Hematopoietic multipotent progenitor cell treated with erythropoietin and hydrocortisone succinate and interleukin-3 and kit ligand, for 6 days (in vitro differentiated cells): ENCODE data around the gene KLHDC3.
"Not testable (repeated sequence)": the region's sequence is repeated elsewhere in the genome, so short reads cannot be mapped to it uniquely, and the experiment has no call there.

Experiments used
- DNase-seq: peaks from one replicate; pipeline ENCODE4 v3.0.0-alpha.2; 2015

KLHDC3 gene

DNA sequence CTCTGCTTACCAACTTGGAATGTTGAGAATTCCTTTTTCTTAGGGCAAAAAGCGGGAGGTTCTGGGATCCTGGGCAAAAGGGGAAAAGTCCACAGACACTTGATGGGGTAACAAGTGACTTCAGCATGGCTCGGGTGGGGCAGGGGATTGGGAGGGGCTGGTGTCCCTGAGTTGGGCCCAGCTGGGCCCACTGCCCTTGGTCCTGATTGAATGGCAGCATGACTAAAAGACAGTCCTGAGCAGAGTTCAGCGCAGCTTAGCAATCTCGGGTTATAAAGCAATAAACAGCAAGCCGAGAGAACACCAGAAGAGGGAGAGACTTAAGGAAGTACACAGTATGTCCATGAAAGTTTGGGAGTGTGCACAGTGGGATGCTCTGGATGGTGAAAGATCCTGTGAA lies 24.1 kb upstream of the KLHDC3 start:
- no peak for DNase-seq

DNA sequence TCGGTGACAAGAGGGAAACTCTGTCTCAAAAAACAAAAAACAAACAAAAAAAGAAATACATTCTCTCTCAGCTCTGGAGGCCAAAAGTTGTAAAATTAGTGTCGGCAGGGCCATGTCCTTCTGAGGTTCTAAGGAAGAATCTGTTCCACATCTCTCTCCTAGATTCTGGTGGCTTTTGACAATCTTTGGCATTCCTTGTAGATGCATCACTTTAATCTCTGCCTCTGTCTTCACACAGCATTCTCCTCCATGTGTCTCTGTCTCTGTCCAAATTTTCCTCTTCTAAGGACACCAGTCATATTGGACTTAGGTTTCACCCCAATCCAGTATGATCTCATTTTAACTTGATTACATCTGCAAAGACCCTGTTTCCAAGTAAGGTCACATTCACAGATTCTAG lies 20.6 kb upstream of the KLHDC3 start:
- no peak for DNase-seq

DNA sequence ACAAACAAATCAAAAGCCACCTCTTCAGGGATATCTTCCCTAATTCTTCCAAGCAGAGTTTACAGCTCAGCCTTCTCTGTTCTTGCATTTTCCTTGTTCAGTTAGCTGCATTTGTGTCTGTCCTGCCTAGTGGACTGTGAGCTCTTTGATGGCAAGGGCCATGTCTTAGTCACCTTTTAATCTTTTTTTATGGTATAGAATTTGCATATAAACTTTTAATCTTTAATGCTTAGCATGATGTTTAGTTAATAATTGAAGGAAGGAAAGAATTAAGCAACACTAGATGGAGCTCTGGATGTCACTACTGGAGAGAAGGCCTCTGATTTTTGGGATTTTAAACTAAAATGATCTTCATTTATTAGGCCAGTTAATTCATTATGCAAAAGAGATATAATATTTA lies 17.5 kb upstream of the KLHDC3 start:
- DNase-seq: no peak

DNA sequence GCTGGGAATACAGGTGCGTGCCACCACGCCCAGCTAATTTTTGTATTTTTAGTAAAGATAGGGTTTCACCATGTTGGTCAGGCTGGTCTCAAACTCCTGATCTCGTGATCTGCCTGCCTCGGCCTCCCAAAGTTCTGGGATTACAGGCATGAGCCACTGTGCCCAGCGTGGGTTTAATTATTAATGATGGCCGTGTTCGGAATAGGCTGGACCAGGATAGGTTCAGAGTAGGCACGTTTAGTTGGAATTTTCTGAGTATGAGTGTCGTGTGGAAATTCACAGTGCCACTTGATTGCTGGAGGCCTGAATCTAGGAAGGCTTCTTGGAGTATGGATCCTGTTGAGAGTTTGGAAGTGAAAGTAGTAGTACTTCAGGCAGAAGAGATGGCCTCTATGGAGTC lies 15.8 kb upstream of the KLHDC3 start:
- DNase-seq: not testable (repeated sequence)

DNA sequence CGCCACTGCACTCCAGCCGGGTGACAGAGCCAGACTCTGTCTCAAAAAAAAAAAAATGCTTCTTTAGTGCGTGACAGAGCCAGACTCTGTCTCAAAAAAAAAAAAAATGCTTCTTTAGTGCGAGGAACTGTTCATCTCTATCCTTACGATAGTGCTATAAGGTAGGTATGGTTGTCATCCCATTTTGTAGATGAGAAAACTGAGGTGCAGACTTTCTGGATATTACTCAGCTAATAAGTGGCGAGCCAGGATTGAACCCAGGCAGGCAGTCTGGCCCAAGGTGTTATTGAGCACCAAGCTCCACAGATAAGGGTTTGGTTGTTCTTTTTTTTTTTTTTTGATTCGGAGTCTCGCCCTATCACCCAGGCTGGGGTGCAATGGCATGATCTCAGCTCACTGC lies 12.2 kb upstream of the KLHDC3 start:
- DNase-seq: no peak

DNA sequence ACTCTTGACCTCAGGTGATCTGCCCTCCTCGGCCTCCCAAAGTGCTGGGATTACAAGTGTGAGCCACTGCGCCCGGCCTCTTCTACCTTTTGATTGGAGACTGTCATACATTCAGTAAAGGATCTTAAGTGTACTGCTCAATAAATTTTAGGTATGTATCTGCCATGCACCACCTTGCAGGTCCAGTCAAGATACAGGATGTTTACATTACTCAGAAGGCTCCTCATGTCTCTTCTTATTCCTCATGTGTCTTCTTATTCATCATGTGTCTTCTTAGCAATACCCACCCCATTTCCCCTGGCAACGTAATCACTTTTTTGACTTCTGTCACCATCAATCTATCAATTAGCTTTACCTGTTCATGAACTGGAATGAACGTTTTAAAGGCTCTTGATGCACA lies 8.2 kb upstream of the KLHDC3 start:
- DNase-seq: no peak

DNA sequence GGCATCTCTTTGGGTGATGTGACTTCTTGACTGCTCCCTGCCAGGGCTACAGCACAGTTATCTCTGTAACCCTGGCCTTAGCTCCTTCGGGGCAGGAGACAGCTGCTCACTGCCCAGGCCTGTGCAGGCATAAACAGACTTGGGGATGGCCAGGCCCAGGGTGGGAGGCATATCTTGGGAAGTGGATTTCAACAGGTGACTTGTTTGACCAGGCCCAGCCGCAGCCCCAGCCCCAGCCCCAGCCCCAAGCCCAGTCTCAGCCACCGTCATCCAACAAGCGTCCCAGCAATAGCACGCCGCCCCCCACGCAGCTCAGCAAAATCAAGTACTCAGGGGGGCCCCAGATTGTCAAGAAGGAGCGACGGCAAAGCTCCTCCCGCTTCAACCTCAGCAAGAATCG lies 7.8 kb upstream of the KLHDC3 start:
- no peak for DNase-seq

DNA sequence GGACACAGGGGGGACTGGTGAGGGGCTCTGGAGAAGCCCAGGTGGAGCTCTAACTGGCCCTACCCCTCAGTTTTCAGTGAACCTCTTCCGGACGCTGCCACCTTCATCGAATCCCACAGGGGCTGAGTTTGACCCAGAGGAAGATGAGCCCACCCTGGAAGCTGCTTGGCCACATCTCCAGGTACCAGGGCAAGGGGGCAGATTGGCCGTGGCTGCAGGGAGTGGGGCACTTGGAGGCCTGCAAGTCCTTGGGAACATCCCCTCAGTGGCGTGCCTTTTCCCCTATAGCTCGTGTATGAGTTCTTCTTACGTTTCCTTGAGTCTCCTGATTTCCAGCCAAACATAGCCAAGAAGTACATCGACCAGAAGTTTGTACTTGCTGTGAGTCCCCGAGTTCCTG lies 6.9 kb upstream of the KLHDC3 start:
- no peak for DNase-seq

DNA sequence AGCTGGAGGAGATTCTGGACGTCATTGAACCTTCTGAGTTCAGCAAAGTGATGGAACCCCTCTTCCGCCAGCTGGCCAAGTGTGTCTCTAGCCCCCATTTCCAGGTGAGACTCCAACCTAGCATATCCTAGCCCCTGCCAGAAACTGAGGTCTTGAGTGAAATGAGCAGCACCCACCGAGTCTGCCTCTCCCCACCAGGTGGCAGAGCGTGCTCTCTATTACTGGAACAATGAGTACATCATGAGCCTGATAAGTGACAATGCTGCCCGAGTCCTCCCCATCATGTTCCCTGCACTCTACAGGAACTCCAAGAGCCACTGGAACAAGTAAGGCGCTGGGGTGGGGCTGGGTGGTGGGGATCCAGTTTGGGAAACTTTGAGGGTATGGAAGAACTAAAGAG lies 4.9 kb upstream of the KLHDC3 start:
- peak; percentile 79 for DNase-seq

DNA sequence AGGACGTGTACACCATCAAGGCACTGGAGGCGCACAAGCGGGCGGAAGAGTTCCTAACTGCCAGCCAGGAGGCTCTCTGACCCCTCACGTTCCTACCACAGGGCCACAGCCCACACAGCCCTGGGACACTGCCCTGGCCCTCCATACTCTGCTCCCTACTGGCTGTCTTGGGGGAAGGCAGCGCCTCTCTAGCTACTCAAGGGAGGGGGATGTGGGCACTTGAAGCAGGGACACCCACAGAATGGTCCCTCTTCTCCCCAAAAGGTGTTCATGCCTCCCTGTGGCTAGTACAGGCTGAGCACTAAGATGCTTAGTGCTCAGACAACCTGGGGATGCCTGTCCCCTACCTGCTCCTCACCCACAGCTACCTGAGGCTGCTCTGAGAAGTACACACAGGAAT lies 2.8 kb upstream of the KLHDC3 start:
- DNase-seq: no peak

DNA sequence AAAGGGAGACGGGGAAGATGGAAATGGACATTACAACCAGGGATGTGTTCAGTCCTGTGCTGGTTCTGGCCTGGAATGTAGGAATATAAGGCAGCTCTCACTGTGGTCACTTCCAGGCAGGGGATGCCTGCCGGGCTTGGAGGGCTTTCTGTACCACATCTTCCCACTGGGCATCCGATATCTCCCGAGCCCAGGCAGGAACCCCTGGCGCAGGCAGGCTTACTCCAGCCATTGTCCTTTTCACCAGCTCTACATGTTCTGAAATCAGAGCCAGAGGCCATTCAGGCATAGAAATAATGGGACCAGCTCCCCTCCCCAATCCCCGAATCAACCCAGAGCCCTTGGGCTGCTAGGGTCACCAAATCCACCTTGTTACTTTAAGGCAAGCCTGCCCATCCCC lies 1.7 kb upstream of the KLHDC3 start:
- no peak for DNase-seq

DNA sequence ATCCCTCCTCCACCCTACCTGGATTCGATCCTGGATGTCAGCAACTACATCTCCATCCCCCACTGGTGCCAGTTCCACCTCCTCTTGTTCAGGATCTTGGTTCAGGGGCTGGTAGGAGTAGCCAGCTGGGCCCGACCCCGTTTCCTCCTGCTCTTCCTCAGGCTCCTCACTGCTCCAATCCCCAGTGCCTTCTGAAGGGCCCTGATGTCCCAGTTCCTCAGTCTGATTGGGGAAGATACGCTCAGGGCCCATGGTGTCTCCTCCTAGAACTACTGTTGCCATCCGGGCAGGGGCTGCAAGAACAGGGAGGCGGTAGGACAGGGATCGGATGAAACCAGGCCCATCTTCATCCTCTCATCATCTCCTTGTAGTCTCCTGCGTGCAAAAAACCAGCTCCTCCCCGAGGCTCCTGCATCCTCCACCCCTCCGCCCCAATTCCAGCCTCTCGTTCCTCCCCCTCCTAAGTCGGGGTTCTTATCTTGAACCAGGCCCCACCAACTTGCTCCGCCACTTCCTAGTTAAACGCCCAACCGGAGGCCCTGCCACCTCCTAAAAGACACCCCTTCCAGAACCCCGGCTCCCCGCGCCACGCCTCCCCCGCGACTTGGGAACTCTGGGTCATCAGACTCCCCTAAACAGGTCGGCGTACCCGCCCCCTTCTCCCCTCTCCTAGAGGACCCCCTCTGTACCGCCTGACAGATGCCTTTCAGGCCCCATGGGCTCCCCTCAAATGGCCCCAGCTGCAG lies 779 bp upstream of the KLHDC3 start:
- peak; percentile 92 for DNase-seq

DNA sequence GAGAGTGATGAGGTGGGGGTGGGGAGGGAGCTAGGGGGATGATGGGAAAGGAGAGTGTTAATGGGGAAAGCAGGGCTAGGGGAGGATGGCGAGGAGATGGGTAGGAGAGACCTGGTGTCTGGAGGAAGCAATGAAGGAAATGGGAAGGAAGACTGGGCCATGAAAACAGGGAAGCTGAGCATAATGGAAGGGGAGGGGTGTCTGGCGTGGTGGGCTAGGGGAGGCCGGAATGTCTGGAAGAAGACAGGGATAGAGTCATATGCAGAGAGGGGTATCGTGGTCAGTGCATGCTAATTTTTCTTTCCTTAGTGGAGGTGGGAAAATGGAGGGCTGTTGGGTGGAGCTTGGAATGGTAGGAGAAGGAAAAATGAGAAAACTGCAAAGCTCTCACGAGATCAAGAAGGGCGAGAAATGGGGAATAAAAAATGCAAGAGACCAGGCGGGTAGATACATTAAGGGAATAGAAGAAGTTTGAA lies 423 bp downstream of the KLHDC3 start:
- DNase-seq: peak; percentile 23

DNA sequence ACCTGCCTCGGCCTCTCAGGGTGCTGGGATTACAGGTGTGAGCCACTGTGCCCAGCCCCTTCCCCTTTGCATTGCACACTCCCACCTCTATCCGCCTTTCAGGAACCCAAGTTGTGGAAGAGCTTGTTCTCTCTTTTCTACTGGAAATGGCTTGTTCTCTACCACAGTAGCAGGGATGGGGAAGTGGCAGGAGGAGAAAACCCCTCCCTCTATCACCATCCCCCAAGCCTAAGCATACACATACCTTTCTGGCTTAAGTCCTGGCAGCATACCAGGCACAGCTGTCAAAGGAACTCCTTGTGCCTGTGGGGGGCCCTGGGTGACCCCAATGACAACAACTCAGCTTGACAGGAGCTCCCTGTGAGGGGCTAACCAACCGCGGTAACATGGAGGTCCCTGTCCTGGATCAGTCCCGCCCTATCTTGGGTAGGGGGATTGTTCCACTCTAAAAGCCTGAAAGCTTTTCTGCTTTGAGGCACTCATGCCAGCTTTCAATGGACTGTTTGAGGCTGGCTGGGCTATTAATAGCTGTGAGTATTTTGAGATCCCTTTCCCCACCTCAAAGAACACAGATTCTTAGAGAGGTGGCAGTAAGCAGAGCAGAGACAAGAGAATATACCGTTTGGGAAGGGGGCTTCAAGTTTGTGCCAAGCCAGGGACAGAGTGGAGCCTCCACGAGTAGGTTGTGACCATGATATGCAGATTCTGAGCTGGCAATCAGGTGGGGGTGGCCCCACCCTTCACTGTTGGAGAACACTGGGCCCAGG lies 2.3 kb downstream of the KLHDC3 start:
- peak; percentile 46 for DNase-seq

DNA sequence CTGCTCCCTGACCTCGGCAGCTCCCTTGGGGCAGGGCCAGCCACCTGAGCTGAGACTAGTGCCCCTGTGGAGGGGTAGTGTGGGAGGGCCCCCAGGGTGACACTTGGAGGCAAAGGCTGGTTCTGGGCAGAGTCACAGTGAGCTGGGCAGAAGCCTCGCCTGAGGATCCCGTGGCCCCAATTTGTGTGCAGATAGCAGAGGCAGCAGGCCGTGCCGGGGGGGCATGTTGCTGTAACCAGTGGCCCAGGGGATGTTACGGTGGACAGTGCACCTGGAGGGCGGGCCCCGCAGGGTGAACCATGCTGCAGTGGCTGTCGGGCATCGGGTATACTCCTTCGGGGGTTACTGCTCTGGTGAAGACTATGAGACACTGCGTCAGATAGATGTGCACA lies 2.9 kb downstream of the KLHDC3 start:
- no peak for DNase-seq

DNA sequence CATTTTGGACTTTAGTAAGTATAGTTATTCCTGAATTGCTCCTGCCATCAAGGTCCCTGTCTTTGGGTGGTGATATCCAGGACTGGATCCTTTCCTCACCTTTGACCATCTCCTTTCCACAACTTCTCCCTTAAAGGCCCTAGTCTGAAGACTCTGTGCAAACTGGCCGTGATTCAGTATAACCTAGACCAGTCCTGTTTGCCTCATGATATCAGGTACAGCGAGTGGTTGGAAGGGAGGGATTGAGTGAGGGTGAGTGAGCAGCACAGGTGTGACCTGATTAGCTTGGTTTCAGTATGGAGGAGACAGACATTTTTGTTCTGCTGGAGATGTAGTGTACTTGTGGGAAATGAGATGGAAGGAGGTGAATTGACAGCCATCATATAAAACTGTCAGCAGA lies 5.1 kb downstream of the KLHDC3 start:
- DNase-seq: no peak

DNA sequence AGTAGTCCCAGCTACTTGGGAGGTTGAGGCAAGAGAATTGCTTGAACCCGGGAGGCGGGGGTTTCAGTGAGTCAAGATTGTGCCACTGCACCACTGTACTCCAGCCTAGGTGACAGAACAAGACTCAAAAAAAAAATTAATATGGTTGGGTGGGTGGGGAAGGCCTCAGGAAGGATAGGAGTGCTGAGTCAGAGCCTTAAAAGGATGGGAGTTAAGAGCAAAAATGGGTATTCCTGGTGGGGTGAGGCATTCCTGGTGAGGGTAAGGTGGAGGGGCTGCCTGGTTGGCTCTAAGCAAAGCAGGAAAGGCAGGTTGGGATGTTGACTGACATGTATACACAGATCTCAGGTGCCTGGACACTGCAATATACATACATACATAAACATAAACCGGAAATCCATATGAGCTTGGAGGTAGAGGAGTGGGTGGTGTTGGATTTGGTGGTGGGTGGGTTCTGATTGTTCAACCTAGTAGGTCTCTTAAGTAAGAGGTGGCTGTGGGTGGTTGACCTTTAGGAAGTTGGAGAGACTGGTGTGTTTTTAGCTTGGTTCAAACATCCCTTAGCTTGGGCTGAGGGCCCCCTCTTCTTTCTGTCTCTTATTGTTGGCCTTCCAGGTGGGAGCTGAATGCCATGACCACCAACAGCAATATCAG lies 6.1 kb downstream of the KLHDC3 start:
- no peak for DNase-seq

DNA sequence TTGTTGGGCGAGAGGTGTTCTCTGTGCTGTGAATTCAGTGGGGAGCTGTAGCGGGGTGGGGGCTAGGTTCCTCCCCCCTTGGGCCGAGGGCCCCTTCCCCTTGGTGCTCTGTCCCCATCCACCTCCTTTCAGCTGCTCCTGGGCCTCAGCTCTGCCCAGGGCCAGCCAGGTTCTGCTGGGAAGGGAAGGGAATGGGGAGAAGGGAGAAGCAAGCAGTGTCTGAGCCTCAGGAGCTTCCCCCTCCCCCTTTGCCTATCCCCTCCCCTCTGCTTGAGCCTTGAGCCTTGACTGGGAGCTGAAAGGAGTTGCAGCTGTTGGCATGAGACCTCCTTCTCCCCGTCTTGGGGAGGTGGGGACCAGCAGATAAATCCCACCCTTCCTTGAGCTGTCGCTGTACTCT lies 6.8 kb downstream of the KLHDC3 start:
- DNase-seq: no peak

DNA sequence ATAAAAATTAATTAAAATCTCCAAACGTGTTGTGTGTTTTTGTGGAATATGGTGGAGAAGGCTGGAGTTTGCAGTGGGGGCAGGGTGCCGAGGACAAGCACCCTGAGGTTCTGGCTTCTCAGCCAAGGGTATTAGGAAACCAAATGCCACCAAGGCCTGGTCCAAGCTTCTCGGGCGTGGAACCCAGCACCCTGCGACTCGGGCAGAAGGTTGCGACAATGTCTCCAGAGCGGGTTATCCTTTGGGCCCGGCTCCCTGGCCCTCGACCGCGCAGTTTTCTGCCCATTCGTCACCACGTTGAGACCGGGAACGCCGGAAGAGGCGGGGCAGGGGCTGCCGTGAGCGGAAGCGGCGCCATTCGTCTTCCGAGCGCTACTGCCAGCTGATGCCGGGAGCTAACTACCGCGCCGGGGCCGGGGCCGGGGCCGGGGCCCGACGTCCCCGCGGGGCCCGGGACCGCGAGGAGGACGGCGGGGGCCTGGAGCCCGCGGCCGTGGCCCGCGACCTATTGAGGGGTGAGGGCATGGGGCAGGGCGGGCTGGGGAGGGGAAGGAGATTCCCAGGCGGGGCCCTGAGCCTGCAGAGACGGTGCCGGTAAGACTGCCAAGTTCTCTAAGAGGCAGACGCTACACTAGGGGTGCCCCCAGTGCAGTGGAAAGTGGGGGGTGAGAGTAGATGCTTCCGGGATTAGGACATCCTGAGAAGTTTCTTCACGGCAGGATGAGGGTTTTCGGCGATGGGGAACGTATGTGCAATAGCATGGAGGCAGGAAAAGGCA lies 7.4 kb downstream of the KLHDC3 start, which contains the start of gene RRP36:
RRP36 (plus strand) TSS at position 354 of the 778 bp plus-strand sequence; CDS start at position 386, 32 bp downstream.
- DNase-seq: peak; percentile 89

DNA sequence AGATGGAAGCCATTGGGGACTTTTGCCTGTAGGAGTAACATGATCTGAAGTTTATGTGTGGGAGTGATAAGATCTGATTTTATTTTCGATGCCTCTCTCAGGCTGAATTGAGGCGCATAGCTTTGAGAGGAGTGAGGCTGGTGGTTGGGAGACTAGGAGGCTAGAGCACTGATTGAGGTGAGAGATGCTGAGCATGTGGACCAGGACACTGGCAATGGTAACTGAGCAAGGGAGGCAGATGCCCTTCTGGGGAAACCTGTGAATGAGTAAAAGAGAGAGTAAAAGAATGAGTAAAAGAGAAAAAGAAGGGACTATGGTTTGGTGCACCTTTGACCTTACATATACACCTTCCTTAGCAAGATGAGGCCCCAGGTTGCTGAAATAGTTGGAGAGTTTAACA lies 10.4 kb downstream of the KLHDC3 start:
- DNase-seq: no peak

DNA sequence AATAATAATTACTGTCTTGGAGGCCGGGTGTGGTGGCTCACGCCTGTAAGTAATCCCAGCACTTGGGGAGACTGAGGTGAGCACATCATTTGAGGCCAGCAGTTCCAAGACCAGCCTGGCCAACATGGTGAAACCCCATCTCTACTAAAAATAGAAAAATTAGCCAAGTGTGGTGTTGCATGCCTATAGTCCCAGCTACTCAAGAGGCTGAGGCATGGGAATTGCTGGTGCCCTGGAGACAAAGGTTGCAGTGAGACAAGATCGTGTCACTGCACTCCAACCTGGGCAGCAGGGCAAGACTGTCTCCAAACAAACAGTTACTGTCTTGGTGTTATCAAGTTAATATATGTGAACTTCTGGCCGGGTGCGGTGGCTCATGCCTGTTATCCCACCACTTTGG lies 12.3 kb downstream of the KLHDC3 start:
- no peak for DNase-seq

DNA sequence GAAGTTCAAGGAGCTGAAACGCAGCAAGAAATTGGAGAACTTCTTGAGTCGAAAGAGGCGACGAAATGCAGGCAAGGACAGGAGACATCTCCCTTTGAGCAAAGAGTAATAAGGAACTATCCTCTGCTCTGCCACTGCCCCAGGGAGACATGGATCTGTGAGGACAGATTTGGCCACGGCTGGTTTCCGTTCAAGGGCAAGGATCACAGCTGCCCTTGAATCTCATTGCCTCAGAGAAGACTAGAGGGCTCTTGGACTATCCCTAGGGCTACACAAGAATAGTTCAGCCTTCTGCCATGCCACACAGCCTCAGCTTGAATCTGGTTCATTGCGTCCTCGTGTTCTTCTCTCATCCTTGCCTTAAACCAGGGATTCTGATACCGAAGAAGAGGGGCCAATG lies 15.1 kb downstream of the KLHDC3 start:
- no peak for DNase-seq

DNA sequence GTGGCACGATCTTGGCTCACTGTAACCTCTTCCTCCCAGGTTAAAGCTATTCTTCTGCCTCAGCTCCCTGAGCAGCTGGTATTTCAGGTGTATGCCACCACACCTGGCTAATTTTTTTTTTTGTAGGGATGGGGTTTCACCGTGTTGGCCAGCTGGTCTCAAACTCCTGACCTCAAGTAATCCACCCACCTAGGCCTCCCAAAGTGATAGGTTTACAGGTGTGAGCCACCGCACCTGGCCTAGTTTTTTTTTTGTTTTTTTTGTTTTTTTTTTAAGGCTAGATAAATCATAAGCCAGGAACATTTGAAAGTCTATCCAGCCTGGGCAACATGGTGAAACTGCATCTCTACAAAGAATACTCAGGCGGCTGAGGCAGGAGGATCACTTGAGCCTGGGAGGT lies 18.3 kb downstream of the KLHDC3 start:
- DNase-seq: no peak
